GM19468 (cell line): ENCODE data around the gene TNFSF4.
"Not testable (repeated sequence)": the region's sequence is repeated elsewhere in the genome, so short reads cannot be mapped to it uniquely, and the experiment has no call there.

Experiments used
- ATAC-seq: cut with Tn5 transposase; IDR thresholded peaks from one replicate; pipeline ENCODE4 v1.9.1; 2021; ENCODE audit warnings: mild to moderate bottlenecking, moderate library complexity, moderate number of reproducible peaks; ENCODE audit not compliant: unreplicated experiment; ENCODE audit errors: extremely low read depth

The TNFSF4 gene

GRCh38 chr1:173171152-173171551, 36.0 kb downstream of the TNFSF4 start:
- ATAC-seq = no peak

GRCh38 chr1:173168941-173169340, 38.2 kb downstream of the TNFSF4 start:
- no peak for ATAC-seq

- ATAC-seq = no peak
These were observed 42.4 kb downstream of the TNFSF4 start for GRCh38 chr1:173164686-173165085.

- ATAC-seq = no peak
These were observed 43.0 kb downstream of the TNFSF4 start for GRCh38 chr1:173164178-173164577.

GRCh38 chr1:173163222-173163621, 43.9 kb downstream of the TNFSF4 start:
- ATAC-seq = no peak

- ATAC-seq = no peak
These were observed 44.5 kb downstream of the TNFSF4 start for GRCh38 chr1:173162601-173163000.

GRCh38 chr1:173161510-173162221, 45.5 kb downstream of the TNFSF4 start:
- no peak for ATAC-seq

GRCh38 chr1:173153964-173154363, 53.2 kb downstream of the TNFSF4 start:
- ATAC-seq = not testable (repeated sequence)

- ATAC-seq = no peak
These were observed 53.6 kb downstream of the TNFSF4 start for GRCh38 chr1:173153503-173153902.

GRCh38 chr1:173152598-173152997, 54.5 kb downstream of the TNFSF4 start:
- no peak for ATAC-seq

GRCh38 chr1:173150795-173151194, 56.3 kb downstream of the TNFSF4 start:
- ATAC-seq = no peak

GRCh38 chr1:173149887-173150286, 57.2 kb downstream of the TNFSF4 start:
- no peak for ATAC-seq

GRCh38 chr1:173148971-173149370, 58.2 kb downstream of the TNFSF4 start:
- no peak for ATAC-seq

GRCh38 chr1:173148545-173148944, 58.6 kb downstream of the TNFSF4 start:
- ATAC-seq = no peak

- no peak for ATAC-seq
These were observed 66.4 kb downstream of the TNFSF4 start for GRCh38 chr1:173140733-173141132.

GRCh38 chr1:173139706-173140105, 67.4 kb downstream of the TNFSF4 start:
- ATAC-seq = no peak

GRCh38 chr1:173137107-173137706, 69.9 kb downstream of the TNFSF4 start:
- no peak for ATAC-seq

- no peak for ATAC-seq
These were observed 72.3 kb downstream of the TNFSF4 start for GRCh38 chr1:173134800-173135199.

GRCh38 chr1:173134029-173134428, 73.1 kb downstream of the TNFSF4 start:
- no peak for ATAC-seq
